ENCODE results near the gene PCYT2. TPM values are rescaled to one million over a fixed set of nuclear protein-coding genes. Genes with fewer than 3 reads are reported as not detected.

PCYT2 gene
- total RNA-seq, 1 experiment from 2014 or later, result 51.5 TPM

- POLR2A ChIA-PET, result interaction anchor here (1.0 kb wide), 1 partner anchor 88 kb away, joined by 4 read pairs; the partner anchor contains the start of genes CENPX and LRRC45
- Histone ChIP-seq H3K9ac (ENCODE audit: low read length) (no peak overlapping the region), H3K4me2 (ENCODE audit: low read length) (peak overlapping the region; percentile 95)
These were observed 23.9 kb upstream of the PCYT2 start for GRCh38 chr17:81934850-81935708.

More at GRCh38 chr17:81934850-81935708, 23.9 kb upstream of the PCYT2 start:
- TF ChIP-seq FOSL1 (IDR thresholded peaks at IDR 0.05; ENCODE audit: low read depth) (no peak), CTCF (IDR thresholded peaks at IDR 0.05 in 2 of 3, conservative IDR thresholded peaks at IDR 0.05 in 1 of 3; ENCODE audit: borderline replicate concordance in 1 of 3, insufficient read depth in 1 of 3, low read depth in 2 of 3, low read length in 2 of 3) (no peak), SIN3A (IDR thresholded peaks at IDR 0.05; ENCODE audit: low read depth) (no peak), ZBTB33 (IDR thresholded peaks at IDR 0.05; ENCODE audit: extremely low read depth, insufficient replicate concordance, low read length) (no peak), TCF7L2 (IDR thresholded peaks at IDR 0.05; ENCODE audit: borderline replicate concordance, extremely low read depth, insufficient read depth, insufficient read length) (no peak), ELF1 (IDR thresholded peaks at IDR 0.05; ENCODE audit: borderline replicate concordance, low read depth) (no peak), SRF (IDR thresholded peaks at IDR 0.05; ENCODE audit: low read depth) (no peak), SP1 (IDR thresholded peaks at IDR 0.05; ENCODE audit: low read depth) (no peak), YY1 (IDR thresholded peaks at IDR 0.05; ENCODE audit: extremely low read depth, insufficient replicate concordance, low read depth, low read length) (no peak), ZNF274 (IDR thresholded peaks at IDR 0.05; ENCODE audit: low read depth, low read length) (no peak), ZFX (IDR thresholded peaks at IDR 0.05) (no peak), CEBPB (IDR thresholded peaks at IDR 0.05; ENCODE audit: low read depth) (no peak)
- H3K9me2 ChIP-seq (ENCODE audit: insufficient read depth), result no peaks in the 10 kb centered on the region
- no peaks in the 10 kb centered on the region for H4K20me1 ChIP-seq (ENCODE audit: insufficient read depth)
- no peak for ATAC-seq
- no peaks in the 10 kb centered on the region for H3K9me3 ChIP-seq (ENCODE audit: control insufficient read depth in 1 of 2, insufficient read depth in 1 of 2, low read depth in 1 of 2, low read length in 2 of 2)
- H3K27ac ChIP-seq (ENCODE audit: low read depth, low read length), result peak overlapping the region; percentile 14; the same call in 1 of the 2 replicates
- BruUV-seq (replicated peaks), result no TSS peak
- DNase-seq (ENCODE audit: low read depth, low spot score), result no peak
- intact Hi-C loops (cut with micrococcal nuclease), result no loop called here
- H3K4me1 ChIP-seq (ENCODE audit: control insufficient read depth in 1 of 2, insufficient read depth in 2 of 2, low read length in 2 of 2), result peaks cover 9 to 52% of the 10 kb centered on the region in 2 experiments; a peak in 3 of 4 replicates
- RAD21 ChIA-PET (ENCODE audit: low non-redundant PET in 1 of 2, low total read pairs in 2 of 2, uncharacterized antibody in 2 of 2, unreplicated experiment in 2 of 2), result no interaction called here
- H3K79me2 ChIP-seq (ENCODE audit: insufficient read depth, low read length), result peaks cover 17% of the 10 kb centered on the region
- CTCF ChIA-PET, result interaction anchor here (1.8 kb wide), 1 partner anchor 25 kb away, joined by 8 read pairs; the partner anchor contains the start of gene NOTUM
- H3K27me3 ChIP-seq (ENCODE audit: insufficient read depth, low read length), result no peaks in the 10 kb centered on the region
- H3K4me3 ChIP-seq (replicated peaks in 1 of 2; ENCODE audit: low read depth in 1 of 2, low read length in 2 of 2), result peak overlapping the region in 1 of 2 experiments; percentile 100; a peak in 2 of 4 replicates
- no peak overlapping the region for H2AFZ ChIP-seq (ENCODE audit: low read depth, low read length, poor library complexity, severe bottlenecking)
- H3K36me3 ChIP-seq (ENCODE audit: control insufficient read depth in 1 of 2, insufficient read depth in 2 of 2, low read length in 2 of 2), result peaks cover 6 to 33% of the 10 kb centered on the region in 2 experiments; a peak in 2 of 4 replicates
